CD4-positive, alpha-beta T cell treated with Interleukin-15 for 4 hours (primary cell): Measurements from ENCODE around the gene PLEK.
"Not testable (repeated sequence)": the region's sequence is repeated elsewhere in the genome, so short reads cannot be mapped to it uniquely, and the experiment has no call there.

ENCODE experiments used
- DNase-seq: peaks from one replicate; pipeline ENCODE4 v3.0.0-alpha.2; 2020; ENCODE audit warnings: low spot score

PLEK gene, protein sequence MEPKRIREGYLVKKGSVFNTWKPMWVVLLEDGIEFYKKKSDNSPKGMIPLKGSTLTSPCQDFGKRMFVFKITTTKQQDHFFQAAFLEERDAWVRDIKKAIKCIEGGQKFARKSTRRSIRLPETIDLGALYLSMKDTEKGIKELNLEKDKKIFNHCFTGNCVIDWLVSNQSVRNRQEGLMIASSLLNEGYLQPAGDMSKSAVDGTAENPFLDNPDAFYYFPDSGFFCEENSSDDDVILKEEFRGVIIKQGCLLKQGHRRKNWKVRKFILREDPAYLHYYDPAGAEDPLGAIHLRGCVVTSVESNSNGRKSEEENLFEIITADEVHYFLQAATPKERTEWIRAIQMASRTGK

DNA sequence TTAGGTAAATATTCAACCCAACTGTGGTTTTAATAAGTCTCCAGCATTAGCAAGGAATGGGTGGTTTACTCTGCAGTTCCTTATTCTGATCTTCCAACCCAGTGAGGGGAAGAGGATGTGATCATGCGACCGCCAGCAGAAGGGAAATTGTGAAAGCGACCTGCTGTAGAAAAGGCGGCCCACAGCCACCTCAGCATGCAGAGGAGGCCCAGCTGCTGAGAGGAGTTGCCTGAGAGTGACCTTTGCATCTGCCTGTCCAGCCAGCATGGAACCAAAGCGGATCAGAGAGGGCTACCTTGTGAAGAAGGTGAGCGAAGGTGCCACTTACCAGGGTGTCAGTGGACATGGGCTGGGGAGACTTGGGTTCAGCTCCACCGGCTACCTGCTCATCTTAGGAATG is at the start of gene PLEK:
Gene PLEK (plus strand): TSS at position 196 of the 400 bp plus-strand sequence. CDS start 70 bp downstream, at position 266.
- peak; percentile 47 for DNase-seq

DNA sequence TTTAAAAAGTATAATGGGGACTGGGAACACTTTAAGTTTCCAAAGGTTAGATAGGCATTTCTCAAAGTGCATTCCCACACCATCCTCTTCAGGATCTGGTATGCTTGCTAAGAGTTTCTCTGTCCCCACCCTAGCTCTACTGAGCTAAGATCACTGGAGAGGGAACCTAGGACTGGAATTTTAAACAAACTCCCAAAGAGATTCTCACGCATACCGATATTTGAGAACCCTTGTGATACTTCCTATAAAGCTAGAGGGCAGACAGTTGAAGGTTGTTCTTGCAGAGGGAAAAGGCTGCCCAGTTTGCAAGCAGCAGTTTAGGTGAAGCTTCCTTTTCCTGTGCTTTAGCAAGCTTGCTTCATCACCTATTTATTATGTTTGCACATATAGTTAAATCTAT is 49.0 kb upstream of the PLEK start:
- no peak for DNase-seq

DNA sequence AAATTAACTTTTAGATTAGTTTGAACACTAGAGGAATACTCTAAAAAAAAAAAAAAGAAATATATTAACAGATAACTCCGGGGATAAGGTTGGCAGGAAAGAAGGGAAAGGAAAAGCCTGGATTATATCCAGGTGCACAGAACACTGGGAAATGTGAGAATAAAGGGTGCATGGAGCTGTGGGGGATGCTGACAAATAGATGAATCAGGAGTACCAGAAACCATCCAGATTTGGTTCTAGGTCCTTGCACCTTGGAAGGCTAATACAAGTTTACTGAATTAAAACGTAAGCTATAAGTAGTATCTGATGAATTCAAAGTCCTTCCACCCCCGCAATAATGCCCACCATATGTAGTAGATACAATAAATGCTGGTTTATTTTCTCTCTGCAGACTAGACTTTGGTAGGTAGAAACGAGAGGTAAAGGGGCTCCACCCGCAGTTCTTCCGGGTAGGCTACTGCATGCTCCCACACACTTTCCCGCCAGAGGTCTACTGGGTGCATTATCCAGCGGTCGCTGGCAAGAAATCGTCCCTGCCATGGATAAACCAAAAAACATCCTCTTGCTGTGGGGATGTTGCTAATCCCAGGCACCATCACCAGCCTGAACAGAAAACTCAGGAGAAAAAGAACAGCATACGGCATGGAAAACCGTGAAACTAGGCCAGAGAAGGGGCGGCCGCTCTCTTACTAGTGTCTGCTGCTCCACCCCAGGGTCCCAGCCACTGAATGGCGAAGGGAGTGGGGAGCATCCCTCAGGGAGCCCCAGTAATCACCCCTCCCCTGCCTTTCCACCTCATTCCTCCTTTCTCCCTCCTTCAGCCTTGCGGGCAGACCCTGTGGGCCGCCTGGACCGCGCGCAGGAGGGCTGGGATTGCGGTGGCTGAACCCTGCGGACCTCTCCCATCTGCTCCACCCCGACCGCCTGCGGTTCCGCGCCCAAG is 46.8 kb upstream of the PLEK start:
- DNase-seq, result no peak

DNA sequence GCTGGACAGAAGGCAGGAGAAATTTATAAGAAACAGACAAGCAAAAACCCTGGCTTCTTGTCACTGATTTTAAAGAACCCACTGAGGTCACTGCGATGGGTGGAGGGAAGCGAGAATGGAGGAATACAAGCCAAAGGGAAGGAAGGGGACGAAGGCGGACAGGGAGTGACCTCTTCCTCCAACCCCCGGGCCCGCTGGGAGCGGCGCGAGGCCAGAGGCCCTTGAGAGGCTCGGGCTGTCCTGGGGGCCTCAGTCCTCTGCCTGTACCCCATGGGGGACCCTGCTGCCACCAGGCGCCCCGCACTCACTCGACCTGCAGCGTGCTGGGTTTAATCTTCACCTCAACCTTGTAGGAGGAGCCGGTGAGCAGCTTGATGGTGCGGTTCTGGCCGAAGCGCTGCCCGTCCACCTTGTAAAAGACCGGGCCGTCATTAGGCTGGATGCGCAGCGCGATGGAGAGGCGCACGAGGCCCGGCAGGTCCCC is 46.1 kb upstream of the PLEK start:
- DNase-seq, result no peak

DNA sequence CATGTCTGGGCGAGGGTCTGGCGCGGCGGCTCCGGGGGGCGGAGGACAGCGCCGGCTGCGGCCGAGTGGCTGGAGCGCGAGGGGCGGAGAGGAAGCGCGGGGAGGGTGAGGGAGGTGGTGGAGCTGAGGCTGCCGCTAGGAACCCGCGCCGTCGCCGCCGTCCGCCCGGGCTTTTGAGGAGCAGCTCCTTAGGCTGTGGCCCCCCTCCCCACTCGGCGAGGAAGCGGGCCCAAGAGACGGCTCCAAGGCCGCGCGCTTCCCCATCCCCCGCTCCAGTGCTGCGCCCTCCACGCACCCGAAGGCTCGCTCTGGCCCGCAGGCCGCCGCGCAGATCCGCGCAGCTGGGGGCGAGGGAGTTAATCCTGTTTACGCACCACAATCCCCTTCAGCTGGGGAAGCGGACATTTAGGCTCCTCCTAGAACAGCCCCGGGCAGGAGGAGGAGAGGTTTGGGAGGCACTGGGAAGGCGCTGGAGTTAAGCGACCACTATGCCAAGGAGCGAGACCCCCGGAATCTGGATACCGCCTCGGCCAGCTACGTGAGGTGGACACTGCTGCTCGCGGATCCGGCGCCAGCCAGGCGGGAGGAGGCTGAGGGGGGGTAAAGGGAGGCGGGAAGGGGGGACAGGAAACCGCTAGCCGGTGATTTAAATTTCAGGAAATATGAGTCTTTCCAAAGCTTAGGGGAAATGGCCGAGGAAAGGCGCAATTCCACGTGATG is 45.5 kb upstream of the PLEK start, which contains the start of gene CNRIP1:
Gene CNRIP1 (minus strand): TSS at position 552 of the 720 bp plus-strand sequence. CDS start 549 bp downstream, at position 3.
- DNase-seq, result no peak

DNA sequence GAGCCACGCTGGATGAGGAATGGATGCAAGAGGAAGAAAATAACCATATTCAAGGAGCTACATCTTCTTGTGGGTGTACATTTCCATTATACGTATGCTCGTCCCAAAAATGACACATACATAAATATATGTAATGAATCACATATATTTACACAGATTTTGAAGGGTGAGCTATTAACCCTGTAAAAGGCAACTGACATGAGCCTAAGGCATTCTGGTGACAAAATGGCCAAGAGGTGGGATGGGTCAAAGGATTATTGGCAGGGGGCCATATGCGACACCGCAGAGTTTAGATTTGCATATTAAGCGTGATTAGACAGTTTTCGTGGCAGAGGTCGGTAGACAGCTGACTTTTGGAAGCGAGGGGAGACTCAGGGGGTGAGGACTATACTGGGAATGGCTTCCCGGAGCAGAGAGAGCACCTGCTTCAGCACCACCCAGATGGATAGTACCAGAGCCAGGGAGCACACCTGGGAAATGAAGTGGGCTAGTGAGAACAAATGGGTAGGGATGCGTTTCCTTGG is 44.9 kb upstream of the PLEK start:
- no peak for DNase-seq

DNA sequence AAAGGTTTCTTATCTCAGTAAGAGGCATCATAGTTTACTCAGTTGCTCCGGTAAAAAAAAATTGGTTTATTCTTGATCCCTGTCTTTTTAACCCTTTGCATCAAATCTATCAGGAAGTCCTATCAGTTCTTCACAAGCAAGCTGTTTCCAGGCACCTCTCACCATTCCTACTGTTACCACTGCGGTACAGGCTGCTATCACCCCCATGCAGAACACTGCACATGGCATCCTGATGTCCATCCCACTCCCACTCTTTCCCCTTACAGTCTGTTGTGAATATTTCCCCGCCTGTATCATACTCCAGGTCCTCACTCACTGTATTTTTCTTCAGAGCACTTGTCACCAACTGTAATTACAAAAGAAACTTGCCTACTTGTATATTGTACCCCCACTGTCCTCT is 40.0 kb upstream of the PLEK start:
- no peak for DNase-seq

DNA sequence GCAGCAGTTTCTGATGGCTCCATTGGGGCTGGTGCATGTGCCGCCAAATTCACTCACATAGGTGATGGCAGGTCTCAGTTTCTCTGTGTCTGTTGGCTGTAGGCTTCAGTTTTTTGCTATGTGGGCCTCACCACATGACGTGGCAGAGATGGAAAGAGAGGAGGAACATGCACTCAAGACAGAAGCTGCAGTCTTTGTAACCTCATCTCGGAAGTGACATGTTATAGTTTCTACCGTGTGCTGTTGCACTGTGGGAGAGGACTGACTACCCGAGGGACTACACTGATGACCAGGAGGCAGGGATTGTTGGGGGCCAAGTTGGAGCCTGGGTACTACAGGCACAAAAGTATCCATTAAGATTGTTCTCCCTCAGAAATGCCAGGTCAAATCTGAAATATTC is 36.2 kb upstream of the PLEK start:
- DNase-seq, result no peak

DNA sequence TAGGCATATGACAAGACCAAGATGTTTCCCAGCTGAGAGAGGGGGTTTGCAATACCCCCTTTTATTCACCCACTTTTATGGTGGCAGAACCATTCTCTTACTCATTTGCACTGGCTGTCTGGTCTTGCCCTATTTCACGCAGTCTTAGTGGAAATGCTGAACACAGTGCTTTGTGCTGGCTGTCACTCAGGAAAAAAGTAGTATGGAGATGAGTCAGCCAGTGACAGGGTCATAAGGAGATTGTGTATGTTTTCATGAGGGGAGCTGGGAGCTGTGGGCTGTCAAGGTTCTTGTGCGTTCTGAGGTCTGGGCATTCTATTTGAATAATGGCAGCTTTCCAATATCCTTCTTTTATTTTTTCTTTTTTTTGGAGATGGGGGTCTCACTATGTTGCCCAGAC is 34.4 kb upstream of the PLEK start:
- no peak for DNase-seq

DNA sequence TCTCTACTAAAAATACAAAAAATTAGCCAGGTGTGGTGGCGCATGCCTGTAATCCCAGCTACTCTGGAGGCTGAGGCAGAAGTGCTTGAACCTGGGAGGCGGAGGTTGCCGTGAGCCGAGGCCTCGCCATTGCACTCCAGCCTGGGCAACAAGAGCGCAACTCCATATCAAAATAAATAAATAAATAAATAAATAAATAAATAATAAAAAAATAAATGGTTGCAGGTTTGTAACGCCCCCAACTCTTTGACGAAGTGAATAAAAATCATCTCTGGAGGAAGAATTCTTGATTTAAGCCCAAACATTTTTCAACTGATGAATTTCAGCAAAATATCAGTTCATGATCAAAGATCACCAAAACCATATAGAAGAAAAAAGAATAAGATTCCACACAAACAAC is 32.1 kb upstream of the PLEK start:
- DNase-seq, result no peak

DNA sequence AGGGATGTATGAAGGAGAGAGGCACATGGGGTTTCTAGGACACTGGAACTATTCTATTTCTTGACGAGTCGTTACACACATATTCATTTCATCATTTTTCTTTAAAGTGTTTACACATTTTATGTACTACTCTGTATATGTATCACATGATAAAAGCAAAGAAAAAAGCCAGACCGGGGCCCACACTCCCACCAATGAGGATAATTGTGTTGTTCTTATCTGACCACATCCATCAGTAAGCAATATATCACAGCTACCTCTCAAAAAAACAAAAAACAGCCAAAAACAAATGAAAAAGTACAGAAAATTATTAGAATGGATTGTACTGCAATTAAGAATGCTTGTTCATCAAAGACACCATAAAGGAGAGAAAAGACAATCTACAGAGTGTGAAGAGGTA is 31.2 kb upstream of the PLEK start:
- no peak for DNase-seq

DNA sequence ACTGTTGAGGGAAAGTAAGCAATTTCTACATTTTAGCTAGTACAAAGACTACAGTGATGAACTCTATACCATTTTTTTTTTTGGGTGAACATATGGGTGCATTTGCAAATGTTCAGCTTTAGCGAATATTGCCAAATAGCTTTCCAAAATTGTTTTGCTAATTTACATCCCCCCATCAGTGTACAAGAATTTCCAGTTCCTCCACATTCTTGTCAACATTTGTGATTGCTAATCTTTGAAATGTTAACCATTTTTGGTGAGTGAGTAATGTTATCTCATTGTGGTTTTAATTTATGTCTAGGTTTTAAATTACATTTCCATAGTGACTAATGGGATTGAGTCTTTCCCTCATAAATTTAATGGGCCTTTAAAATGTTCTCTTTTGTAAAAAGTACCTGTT is 28.9 kb upstream of the PLEK start:
- no peak for DNase-seq

DNA sequence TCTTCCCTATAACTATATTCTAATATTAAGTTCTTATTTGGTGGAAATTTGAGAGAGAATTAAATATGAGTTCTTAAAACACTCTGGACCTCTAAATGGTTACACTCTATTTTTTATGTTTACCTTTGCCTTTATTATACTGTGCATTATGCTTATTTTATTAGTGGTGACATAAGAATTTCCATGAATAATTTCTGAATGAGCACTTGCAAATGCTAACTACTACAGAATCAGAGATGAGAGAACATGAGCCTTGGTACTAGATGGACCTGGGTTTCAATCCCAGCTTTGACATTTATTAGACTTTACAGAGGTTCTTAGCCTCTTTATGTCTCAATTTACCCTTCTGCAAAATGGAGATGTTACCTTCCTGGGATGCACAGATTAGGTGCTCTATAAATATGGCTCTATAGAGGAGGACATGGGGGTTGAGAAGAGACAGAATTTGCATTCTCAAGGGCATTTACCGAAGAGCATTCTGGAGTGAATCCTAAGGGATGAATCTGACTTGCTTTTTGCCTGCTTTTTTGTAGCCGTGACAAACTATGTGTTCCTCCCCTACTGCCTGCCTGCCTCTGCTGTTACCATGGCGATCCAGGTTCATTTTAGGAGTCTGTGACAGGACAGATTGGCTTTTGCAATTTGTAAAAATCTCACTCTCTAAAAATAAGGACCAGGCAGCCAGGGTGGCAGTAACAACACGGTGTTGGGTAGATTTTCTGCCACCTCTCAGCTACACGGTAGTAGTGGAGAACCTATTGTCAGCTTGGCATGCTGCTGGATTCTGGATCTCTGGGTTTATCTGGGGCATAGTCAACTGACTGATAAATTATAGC is 24.6 kb upstream of the PLEK start:
- no peak for DNase-seq

DNA sequence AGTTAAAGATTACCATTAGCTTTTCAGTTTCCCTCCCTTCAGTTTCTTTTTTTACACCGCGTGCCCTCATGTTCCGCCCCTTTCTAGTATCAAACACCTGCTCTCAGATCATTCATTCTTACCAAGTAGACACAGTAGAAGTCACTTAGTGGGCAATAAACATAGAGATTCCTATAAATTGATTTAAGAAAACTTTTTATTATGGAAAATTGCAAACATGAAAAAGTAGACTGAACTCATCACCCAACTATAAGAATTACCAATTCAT is 24.1 kb upstream of the PLEK start:
- DNase-seq, result no peak

DNA sequence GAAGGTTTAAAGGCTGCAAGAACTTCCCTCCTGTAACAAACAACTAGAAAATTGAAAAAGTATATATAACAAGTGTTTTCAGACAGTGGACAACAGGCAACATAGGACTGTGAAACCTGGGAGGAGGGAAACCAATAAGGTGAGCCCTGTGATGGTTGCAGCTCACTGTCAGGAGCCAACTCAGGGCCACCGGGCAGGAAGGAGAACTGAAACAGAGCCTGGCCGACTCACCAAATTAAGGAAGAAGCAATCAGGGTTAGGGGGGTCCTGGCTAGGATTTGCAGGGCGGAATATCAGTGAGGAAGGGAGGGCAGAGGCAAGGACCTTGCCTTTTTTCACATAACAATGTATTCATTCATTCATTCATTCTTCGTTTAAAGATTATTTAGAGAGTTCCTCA is 23.5 kb upstream of the PLEK start:
- DNase-seq, result no peak

DNA sequence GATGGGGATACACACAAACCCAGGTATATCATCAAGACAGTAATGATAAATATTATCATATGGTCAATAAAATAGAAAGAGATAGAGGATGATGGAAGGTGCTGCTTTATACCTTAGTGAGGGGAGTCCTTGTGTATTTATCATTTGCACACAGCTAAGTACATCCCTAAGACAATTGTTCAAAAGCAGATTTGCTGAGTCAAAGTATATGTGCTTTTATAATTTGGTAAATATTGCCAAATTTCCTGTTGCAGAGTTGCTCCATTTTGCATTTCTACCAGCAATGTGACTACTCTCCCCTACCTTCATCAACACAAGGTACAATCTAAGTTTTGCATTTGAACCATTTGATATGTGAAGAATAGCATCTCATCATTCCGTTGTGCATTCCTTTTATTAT is 22.6 kb upstream of the PLEK start:
- DNase-seq, result no peak

DNA sequence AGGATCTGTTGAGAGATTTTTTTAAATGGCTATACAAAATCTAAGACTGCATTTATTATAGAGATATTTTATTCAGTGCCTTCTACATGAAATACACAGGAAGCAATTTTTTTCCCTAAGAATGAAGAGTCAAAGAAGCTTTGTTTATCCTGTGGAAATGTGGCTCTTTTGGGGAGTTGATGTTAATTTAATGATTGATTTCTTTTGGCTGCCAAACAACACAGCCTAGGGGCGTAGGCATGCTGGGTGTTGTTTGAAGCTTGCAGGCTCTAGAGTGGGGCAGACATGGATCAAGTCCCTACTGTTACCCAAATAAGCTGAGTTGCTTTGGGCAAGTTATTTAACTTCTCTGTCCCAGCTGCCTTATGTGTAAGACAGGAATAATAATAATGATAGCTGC is 21.1 kb upstream of the PLEK start:
- no peak for DNase-seq

DNA sequence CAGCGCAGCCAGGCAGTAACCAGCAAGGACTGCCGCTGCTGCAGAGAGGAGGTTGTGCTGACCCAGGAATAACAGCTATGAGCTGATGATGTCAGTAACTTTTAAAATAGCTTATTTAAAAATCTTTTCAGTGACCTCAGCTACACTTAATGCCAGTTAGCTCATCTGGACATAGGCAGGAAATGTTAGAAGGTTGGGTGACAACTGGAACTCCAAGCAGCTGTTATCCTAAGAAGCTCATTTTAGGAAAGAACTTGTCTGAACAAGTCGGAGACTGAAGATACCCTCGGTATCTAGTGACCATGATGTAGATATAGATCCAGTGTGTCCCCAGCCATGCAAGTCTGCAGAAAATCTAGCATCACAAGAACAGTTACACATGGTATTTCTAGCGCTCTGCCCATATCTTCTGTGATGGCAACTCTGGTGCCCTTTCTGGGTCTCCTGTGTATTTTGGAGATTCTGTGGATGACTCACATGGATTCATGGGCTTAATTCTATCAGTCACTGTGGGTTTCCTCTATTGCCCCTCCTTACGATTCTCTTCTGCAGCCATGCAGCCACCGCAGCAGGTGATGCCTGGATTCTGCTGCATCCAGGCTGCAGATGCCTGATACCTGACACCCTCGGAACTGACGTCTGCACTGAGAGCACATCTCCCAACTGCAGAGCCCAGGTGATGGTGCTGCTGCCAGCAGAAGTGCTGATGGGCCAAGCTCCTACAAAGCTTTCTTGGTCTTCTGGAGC is 19.8 kb upstream of the PLEK start:
- no peak for DNase-seq

DNA sequence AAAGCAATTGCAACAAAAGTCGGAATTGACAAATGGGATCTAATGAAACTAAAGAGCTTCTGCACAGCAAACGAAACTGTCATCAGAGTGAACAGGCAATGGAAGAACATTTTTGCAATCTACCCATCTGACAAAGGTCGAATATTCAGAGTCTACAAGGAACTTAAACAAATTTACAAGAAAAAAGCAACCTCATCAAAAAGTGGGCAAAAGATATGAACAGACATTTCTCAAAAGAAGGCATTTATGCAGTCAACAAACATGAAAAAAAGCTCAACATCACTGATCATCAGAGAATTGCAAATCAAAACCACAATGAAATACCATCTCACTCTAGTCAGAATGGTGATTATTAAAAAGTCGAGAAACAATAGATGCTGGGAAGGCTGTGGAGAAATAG is 16.0 kb upstream of the PLEK start:
- not testable (repeated sequence) for DNase-seq

DNA sequence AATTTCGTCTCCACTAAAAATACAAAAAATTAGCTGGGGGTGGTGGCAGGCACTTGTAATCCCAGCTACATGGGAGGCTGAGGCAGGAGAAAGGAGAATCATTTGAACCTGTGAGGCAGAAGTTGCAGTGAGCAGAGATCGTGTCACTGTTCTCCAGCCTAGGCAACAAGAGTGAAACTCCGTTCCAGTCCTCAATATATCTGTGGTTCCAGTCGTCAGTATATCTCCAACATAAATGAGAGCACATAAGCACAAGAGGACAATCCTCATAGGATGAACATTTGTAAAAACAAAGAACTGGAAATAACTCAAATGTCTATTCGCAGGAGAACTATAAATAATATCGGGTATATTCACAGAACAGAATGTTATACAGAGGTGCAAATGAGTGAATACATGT is 13.1 kb upstream of the PLEK start:
- DNase-seq, result no peak
